K562 (cell line): ENCODE data around the gene ACKR2.

Experiments
- CTCF ChIP-seq, 3 experiments: IDR thresholded peaks in 2 of 3; conservative IDR thresholded peaks in 1 of 3; 2 replicates each; pipeline ENCODE4 v1.5.1; 2011 to 2012; ENCODE audit warnings: low read length in 3 of 3, mild to moderate bottlenecking in 3 of 3, control low read depth in 2 of 3, improper control_type of control experiment in 1 of 3, inconsistent platforms in 1 of 3, low read depth in 1 of 3, mixed read lengths in 1 of 3, moderate library complexity in 1 of 3; ENCODE audit not compliant: insufficient read depth in 2 of 3
- DEAF1 ChIP-seq: fragments of 450-650 bp; formaldehyde crosslinking; IDR thresholded peaks from 2 replicates; pipeline ENCODE4 v1.4.0; 2020; ENCODE audit warnings: mild to moderate bottlenecking, moderate library complexity
- GATA2 ChIP-seq: sonication (generic); formaldehyde crosslinking; IDR thresholded peaks from 2 replicates; pipeline ENCODE4 v1.4.0; 2020; ENCODE audit warnings: mild to moderate bottlenecking, missing genetic modification reagents
- NFE2 ChIP-seq: IDR thresholded peaks from 2 replicates; pipeline ENCODE4 v1.6.1; 2014; ENCODE audit warnings: antibody characterized with exemption, low read depth
- RCOR1 ChIP-seq, 2 experiments: IDR thresholded peaks; 2 replicates each; pipeline ENCODE4 v1.6.1; 2012; ENCODE audit warnings: low read depth in 2 of 2, low read length in 2 of 2, borderline replicate concordance in 1 of 2, improper control_type of control experiment in 1 of 2
- TCF7L2 ChIP-seq: fragments of 150-350 bp; IDR thresholded peaks from 2 replicates; pipeline ENCODE4 v1.6.1; 2016; ENCODE audit warnings: low read depth, mild to moderate bottlenecking, low read length, moderate library complexity
- ZBTB7A ChIP-seq: IDR thresholded peaks from 2 replicates; pipeline ENCODE4 v1.6.1; 2011; ENCODE audit warnings: low read depth, mild to moderate bottlenecking, low read length, moderate library complexity, borderline replicate concordance; ENCODE audit not compliant: control insufficient read depth
- ZNF143 ChIP-seq: sonication (generic); formaldehyde crosslinking; IDR thresholded peaks from 2 replicates; pipeline ENCODE4 v1.9.0; 2022; ENCODE audit warnings: mild to moderate bottlenecking, missing genetic modification reagents
- ZNF174 ChIP-seq: fragments of 250-450 bp; sonication (Bioruptor Pico); IDR thresholded peaks from 2 replicates; pipeline ENCODE4 v1.4.0; 2020; ENCODE audit warnings: mild to moderate bottlenecking
- ZNF311 ChIP-seq: fragments of 250-450 bp; sonication (Bioruptor Pico); IDR thresholded peaks from 2 replicates; pipeline ENCODE4 v1.4.0; 2020; ENCODE audit warnings: mild to moderate bottlenecking, moderate library complexity

- TF ChIP-seq CTCF (IDR thresholded peaks at IDR 0.05 in 2 of 3, conservative IDR thresholded peaks at IDR 0.05 in 1 of 3; ENCODE audit: insufficient read depth in 2 of 3, low read depth in 1 of 3, low read length in 3 of 3) (no peak), TCF7L2 (no peak), DEAF1 (CRISPR knock-in tag) (no peak), NFE2 (no peak), ZNF311 (no peak), RCOR1 (IDR thresholded peaks at IDR 0.05; ENCODE audit: borderline replicate concordance in 1 of 2, low read depth in 2 of 2, low read length in 2 of 2) (no peak), ZNF174 (no peak), ZBTB7A (no peak), GATA2 (no peak), ZNF143 (CRISPR knock-in tag) (no peak)
Observed at GRCh38 chr3:42772670-42773408, 36.4 kb upstream of the ACKR2 start, which contains the start of gene CCDC13.
